Stimulated activated CD4-positive, alpha-beta T cell treated with anti-CD3 and anti-CD28 coated beads, TNF-alpha, amount 100 ng/mL, for 1 hour (primary cell): ENCODE measurements around the gene HAS3.
"Not testable (repeated sequence)": the region's sequence is repeated elsewhere in the genome, so short reads cannot be mapped to it uniquely, and the experiment has no call there.

Experiments
- DNase-seq, 3 donors: peaks; one replicate each; pipeline ENCODE4 v3.0.0-alpha.2; 2020; ENCODE audit warnings: low read depth in 3 of 3, low spot score in 1 of 3

The HAS3 gene

DNA sequence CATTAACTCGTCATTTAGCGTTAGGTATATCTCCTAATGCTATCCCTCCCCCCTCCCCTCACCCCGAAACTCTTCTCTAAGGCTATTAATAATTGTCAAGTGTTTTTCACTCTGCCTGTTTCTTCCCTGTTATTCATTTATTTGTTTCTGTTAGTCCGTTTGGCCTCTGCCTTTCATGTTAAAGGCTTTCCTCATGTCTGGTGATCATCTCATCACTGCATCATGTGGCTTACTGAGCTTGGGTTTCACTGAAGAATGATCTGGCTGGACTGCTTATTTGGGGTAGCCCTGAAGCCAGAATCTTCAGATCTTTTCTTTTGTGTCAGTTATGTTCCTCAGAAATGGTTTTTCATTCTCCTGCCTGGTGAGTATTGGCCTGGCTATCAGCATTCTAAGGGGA, 36.5 kb downstream of the HAS3 start:
- no peak for DNase-seq

- DNase-seq: no peak
Observed at GRCh38 chr16:69143116-69143515, 37.7 kb downstream of the HAS3 start.

DNA sequence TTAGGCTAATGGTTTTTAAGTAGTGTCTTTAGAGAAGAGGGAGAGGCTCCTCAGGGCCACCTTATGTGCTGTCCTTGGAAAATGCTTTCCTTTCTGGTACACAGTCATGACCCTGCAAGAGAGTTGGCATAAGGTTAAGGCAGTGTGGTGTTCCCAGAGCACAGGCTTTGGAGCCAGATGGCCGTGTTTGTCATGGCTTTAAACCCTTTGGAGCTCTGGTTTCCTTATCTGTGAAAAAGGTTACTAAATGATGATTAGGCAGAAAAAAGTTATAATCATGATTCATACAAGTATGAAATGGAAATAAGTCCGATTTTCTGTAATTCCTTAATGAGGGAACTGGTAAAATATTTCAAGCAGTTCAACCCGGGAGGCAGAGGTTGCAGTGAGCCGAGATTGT, 40.2 kb downstream of the HAS3 start:
- DNase-seq: no peak

GRCh38 chr16:69149621-69150020, 44.2 kb downstream of the HAS3 start:
- not testable (repeated sequence) for DNase-seq

- DNase-seq: peak in 2 of 3 donors; percentile 18 to 37
Observed at GRCh38 chr16:69150146-69150865, 44.9 kb downstream of the HAS3 start.

DNA sequence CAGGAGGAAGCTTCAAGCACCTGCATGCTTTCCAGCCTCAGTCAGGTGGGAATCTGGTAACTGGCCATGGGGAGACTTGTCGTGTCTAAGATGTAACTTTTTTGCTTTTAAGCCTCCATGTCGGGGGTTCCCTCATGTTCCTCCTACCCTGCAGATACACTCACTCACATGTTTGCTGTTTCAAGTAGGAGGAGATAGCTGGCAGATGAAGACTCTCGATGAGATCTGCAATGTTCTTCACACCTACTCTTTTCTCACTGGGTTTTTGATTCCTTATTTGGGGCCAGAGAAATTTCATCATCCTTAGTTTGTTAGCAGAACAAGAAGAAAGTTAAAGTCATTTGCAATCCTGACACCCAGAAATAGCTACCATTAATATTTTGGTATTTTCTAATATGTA, 51.7 kb downstream of the HAS3 start:
- DNase-seq: no peak

DNA sequence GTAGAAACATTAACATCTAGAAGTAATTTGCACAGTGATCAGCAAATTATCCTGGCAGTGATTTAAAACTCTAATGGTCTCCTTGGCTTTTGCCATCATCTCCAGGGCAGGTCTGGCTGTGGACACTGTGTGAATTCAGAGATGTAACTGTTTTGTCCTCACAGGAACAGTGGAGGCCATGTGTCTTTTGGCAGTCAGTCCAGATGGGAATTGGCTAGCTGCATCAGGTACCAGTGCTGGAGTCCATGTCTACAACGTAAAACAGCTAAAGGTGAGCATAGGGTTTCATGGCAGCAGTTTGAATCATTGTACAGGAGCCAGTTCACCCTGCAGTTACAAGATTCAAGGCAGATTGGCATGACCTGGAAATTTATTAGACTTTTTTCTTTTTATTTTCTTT, 54.7 kb downstream of the HAS3 start:
- no peak for DNase-seq

DNA sequence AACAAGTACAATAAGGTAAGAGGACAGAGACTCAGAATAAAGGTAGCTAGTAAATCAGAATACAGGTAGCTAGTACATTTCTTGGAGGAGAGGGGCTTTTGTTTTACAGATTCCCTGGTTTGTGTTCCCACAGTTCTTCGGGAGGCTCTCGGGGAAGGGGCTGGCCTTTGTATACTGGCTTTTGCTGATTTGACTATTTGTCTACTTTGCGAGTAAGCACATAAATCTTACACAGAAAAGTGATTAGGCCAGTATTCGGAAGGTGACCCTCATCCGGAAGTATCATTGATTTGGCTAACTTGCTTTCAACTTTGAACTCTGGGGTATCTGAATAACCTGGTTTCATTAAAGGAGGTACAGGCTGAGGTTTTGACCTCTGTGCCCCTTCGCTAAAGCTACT, 60.1 kb downstream of the HAS3 start:
- DNase-seq: no peak

GRCh38 chr16:69166221-69166833, 60.9 kb downstream of the HAS3 start:
- peak in 2 of 3 donors; percentile 15 to 46 for DNase-seq

- DNase-seq: no peak
Observed at GRCh38 chr16:69166946-69167930, 61.8 kb downstream of the HAS3 start.
